Naive B cell (primary cell): Measurements from ENCODE around the gene ANO10. TPM values are rescaled to one million over a fixed set of nuclear protein-coding genes. Genes with fewer than 3 reads are reported as not detected.
"Not testable (repeated sequence)": the region's sequence is repeated elsewhere in the genome, so short reads cannot be mapped to it uniquely, and the experiment has no call there.

Experiments used
- ATAC-seq, 2 donors: fragments of 150-1000 bp; cut with Tn5 transposase; 2 replicates each; pipeline ENCODE4 v1.10.0; 2021; ENCODE audit warnings: low read depth in 2 of 2, mild to moderate bottlenecking in 2 of 2, moderate library complexity in 2 of 2
- DNase-seq: peaks from one replicate; pipeline ENCODE4 v3.0.0; 2022
- H3K27ac Mint-ChIP-seq, 6 donors: one replicate each; pipeline ENCODE4 v1.8.0; 2020 to 2022; ENCODE audit warnings: mild to moderate bottlenecking in 6 of 6, mixed read lengths in 6 of 6, moderate library complexity in 5 of 6, inconsistent platforms in 2 of 6
- H3K27me3 Mint-ChIP-seq, 3 donors: one replicate each; pipeline ENCODE4 v1.8.0; 2021 to 2022; ENCODE audit warnings: mixed read lengths in 3 of 3, mild to moderate bottlenecking in 1 of 3
- H3K36me3 Mint-ChIP-seq, 2 donors: one replicate each; pipeline ENCODE4 v1.8.0; 2020 to 2022; ENCODE audit warnings: mixed read lengths in 2 of 2, inconsistent platforms in 1 of 2, mild to moderate bottlenecking in 1 of 2
- H3K4me1 Mint-ChIP-seq, 3 donors: one replicate each; pipeline ENCODE4 v1.8.0; 2020 to 2022; ENCODE audit warnings: mixed read lengths in 3 of 3, inconsistent platforms in 1 of 3, mild to moderate bottlenecking in 1 of 3, moderate library complexity in 1 of 3
- H3K4me3 Mint-ChIP-seq, 8 donors: one replicate each; pipeline ENCODE4 v1.8.0; 2020 to 2022; ENCODE audit warnings: mild to moderate bottlenecking in 8 of 8, mixed read lengths in 8 of 8, moderate library complexity in 8 of 8, inconsistent platforms in 2 of 8
- H3K9me3 Mint-ChIP-seq, 7 donors: one replicate each; pipeline ENCODE4 v1.8.0; 2020 to 2022; ENCODE audit warnings: mixed read lengths in 7 of 7, mild to moderate bottlenecking in 5 of 7, inconsistent platforms in 2 of 7, moderate library complexity in 1 of 7
- polyA plus RNA-seq, 6 donors: library from polyadenylated mRNA; unstranded; fragments of 300-500 nt; fragmentation: Illumina TruSeq; gene quantifications; one replicate each; pipeline ENCODE4 v1.2.3, GENCODE V29; 2021; ENCODE audit warnings: low read depth in 6 of 6

The ANO10 gene
- polyA plus RNA-seq, 6 donors from 2014 or later, result 2.9 to 5.1 (median 3.8) TPM

DNA sequence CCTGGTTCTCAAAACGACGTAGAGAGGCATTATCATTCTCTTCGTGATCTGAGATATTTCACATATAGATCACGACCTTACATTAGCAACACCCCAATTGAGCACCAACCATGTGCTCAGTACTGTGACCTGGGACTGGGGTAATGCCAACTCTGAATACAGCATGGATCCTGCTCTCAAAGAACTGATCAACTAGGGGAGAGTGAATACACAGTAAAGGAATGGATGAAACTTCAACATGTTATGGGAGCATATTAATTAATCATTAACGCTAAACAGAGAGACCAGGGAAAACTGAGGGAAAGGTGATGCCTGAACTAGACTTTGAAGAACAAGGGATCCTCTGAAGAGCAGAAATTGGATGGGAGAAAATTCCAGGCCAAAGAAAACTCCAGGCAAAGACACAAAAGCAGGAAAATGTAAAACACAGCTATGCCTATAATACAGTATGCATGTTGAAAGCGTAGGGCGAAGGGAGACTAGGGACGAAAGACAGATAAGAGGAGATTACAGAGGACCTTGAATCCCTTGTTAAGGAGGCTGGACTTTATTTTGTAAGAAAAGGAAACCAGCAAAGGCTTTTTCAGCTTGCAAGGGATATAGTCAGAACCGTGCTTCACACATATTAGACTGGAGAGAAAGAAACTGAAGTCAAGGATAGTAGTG lies 105.7 kb downstream of the ANO10 start:
- Mint-ChIP-seq H3K9me3 (peaks cover 15 to 37% (median 28%) of the 10 kb centered on the region in 7 donors), H3K27me3 (no peaks in the 10 kb centered on the region), H3K4me1 (no peaks in the 10 kb centered on the region), H3K4me3 (no peak overlapping the region), H3K36me3 (peaks cover 30 to 35% of the 10 kb centered on the region in 2 donors), H3K27ac (peak overlapping the region in 1 of 6 donors; percentile 36)
- ATAC-seq, result no peak
- no peak for DNase-seq

DNA sequence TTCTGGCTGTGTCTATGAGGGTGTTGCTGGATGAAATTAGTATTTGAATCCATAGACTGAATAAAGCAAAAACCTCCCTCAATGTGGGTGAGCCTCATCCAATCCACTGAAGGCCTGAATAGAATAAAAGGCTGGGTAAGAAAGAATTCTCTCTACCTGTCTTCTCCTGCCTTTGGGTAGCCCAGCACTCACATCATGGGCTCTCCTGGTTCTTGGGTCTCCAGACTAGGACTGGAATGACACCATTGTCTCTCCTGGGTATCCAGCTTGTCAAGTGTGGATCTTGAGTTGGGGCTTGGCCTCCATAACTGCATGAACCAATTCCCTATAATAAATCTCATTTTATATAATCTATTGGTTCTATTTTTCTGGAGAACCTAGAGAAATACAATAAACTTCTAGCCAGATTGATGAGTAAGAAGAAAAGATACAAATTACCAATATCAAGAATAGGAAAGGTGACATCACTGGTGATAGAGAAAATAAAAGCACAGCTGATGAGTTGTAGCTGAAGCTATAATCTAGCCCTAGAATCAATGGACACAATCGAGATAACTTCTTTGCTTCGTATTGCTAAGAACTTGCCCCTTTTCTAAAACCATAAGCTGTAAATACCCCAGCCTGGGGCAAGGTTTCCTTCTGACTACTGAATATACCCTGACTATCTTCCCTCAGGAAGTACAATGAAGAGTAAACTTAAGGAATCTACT lies 106.4 kb downstream of the ANO10 start:
- Mint-ChIP-seq H3K27me3 (no peaks in the 10 kb centered on the region), H3K9me3 (peaks cover 15 to 30% (median 28%) of the 10 kb centered on the region in 7 donors), H3K27ac (no peak overlapping the region), H3K36me3 (peaks cover 30 to 32% of the 10 kb centered on the region in 2 donors), H3K4me3 (no peak overlapping the region), H3K4me1 (no peaks in the 10 kb centered on the region)
- ATAC-seq, result no peak
- DNase-seq, result no peak

DNA sequence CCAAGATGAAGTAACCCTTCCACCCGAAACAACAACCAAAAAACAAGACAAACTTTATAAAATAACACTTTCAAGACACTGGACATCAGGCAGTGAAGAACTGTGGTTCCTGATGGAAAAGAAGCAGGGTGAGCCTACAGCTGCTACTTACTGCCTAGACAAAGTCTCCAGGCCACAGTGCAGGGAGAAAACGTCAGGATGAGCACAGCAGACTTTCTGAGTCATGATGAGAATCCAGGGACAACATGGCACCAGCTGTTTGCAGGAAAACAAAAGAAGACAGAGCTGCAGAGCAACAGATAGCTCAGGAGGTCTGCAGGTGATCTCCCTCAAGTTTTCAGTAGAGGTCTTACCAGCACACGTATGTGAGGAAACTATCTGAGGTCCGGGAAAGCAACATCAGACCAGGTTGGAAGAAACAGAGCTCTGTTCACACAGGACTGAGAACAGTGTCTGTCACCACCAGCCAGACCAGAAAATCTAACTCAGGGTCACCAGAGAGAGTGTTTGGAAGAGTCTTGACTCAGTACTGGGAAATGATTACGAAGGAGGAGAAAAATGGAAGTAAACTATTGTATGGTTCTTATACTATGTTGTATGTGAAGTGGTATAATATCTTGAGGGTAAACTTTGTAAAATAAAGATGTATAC lies 108.9 kb downstream of the ANO10 start:
- Mint-ChIP-seq H3K4me3 (no peak overlapping the region), H3K36me3 (peaks cover 10 to 11% of the 10 kb centered on the region in 2 donors), H3K27ac (no peak overlapping the region), H3K4me1 (no peaks in the 10 kb centered on the region), H3K27me3 (no peaks in the 10 kb centered on the region), H3K9me3 (peaks cover 1 to 10% (median 5%) of the 10 kb centered on the region in 7 donors)
- ATAC-seq, result no peak
- no peak for DNase-seq

DNA sequence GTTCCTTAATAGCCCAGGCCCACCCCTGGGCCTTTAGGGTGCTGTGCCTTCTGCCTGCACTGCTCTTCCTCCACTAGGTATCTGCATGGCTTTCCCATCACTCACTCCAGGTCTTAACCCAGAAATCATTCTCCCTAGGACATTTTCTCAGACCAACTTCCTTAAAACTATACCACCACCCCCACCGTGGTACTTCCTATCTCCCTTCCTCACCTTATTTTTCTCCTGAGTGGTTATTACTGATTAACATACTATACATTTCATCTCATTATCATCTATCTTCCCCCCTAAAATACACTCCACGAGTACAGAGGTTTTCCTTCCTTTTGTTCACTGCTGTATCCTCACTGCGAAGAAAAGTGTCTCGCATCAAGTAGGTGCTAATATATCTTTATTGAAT lies 115.2 kb downstream of the ANO10 start:
- Mint-ChIP-seq H3K4me3 (no peak overlapping the region), H3K9me3 (peaks cover 0 to 4% (median 0%) of the 10 kb centered on the region in 7 donors), H3K4me1 (no peaks in the 10 kb centered on the region), H3K36me3 (no peaks in the 10 kb centered on the region), H3K27ac (peak overlapping the region in 1 of 6 donors; percentile 32), H3K27me3 (no peaks in the 10 kb centered on the region)
- ATAC-seq (no peak), DNase-seq (no peak)

DNA sequence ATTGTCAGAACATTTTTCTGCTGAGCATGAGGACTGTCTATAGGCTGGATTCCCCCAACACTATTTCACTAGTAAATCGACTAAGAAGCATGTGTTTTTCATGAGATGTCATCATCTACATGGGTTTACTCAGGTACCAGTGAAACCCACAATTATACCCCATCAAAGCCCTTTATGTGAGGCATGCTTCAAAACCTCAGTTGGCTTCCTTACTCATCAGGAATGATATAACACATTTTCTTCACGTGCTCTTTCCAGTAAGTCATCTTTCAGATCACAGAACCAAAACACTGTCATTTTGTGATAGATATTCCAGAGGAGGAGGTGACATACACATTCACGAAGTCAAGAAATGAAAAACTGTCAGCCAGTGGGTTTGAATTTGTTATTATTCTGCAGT lies 116.5 kb downstream of the ANO10 start:
- DNase-seq (no peak), ATAC-seq (no peak)
- Mint-ChIP-seq H3K4me1 (no peaks in the 10 kb centered on the region), H3K4me3 (no peak overlapping the region), H3K27ac (no peak overlapping the region), H3K9me3 (peaks cover 0 to 4% (median 0%) of the 10 kb centered on the region in 7 donors), H3K36me3 (no peaks in the 10 kb centered on the region), H3K27me3 (no peaks in the 10 kb centered on the region)

DNA sequence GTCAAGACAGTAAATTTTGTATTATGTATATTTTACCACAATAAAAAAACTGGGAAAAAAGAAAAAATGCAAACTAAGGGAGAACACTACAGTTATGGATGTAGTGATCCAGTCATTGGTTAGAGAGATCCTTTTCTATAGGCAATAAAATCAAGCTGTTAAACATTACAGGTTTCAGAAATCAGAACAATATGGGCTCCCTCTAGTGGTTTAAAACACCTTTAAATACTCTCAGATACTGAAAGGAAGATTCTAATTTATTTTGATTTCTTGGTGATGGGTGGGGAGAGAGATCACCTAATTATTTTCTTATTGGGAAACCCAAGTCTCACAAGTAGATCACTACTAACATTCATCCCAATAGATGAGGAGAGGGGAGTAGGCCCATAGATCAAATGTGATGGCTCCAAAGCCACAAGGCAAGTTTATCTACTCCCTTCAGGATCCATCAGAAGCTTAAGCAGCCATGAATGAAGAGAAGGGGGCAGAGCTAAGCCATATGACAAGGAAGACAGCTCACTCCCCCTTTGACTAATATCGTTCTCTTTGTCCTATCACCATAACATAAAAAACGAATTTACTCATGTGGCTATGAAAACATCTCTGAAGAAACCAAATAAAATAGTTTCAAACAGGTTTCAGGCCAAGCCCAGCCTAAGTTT lies 118.6 kb downstream of the ANO10 start:
- H3K27ac Mint-ChIP-seq, result peak overlapping the region in 1 of 6 donors; percentile 35
- peak; percentile 9 for DNase-seq
- H3K9me3 Mint-ChIP-seq, result no peaks in the 10 kb centered on the region
- peaks cover 0 to 4% (median 0%) of the 10 kb centered on the region in 3 donors for H3K4me1 Mint-ChIP-seq
- H3K27me3 Mint-ChIP-seq, result no peaks in the 10 kb centered on the region
- no peak overlapping the region for H3K4me3 Mint-ChIP-seq
- no peaks in the 10 kb centered on the region for H3K36me3 Mint-ChIP-seq
- ATAC-seq, result no peak

DNA sequence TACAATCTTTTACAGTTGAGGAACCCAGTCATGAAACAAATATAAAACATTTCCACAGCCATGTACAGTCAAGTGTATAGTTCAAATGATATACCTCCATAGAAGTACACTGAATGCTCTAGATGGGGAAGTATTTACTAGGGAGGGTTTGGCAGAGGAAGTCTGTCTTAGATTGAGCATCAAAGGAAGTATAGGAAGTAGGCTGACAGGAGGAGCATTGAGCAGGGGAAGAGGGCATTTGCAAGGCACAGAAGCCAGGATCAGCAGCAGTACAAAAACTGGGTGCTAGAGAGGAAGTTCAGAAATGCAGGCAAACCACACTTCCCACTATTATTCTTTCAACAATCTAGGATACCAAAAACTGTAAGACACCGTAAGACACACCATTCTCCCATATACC lies 122.6 kb downstream of the ANO10 start:
- Mint-ChIP-seq H3K27me3 (no peaks in the 10 kb centered on the region), H3K4me1 (peaks cover 0 to 4% (median 0%) of the 10 kb centered on the region in 3 donors), H3K4me3 (no peak overlapping the region), H3K36me3 (no peaks in the 10 kb centered on the region), H3K27ac (peak overlapping the region in 1 of 6 donors; percentile 36), H3K9me3 (no peaks in the 10 kb centered on the region)
- ATAC-seq, result no peak
- DNase-seq, result no peak

DNA sequence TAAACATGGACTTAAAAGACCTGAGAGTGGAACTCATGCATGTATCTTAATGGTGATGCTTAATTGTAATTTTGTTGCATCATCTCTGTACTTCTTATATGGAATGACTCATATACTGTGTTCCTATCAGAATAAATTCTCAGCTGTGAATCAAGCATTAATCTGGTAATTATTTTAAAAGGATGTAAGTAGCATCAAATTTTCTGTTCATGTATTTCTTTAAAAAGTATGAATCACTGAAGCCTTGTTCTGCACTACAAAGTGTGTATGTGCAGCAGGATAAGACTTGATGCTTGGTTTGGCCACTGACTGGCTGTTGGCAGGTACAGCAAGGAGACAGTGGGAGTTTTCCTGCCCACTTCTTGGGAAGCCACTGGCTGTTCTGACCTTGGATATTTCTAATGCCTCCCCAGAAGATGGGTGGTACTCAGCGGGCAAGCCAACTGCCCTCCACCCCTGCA lies 123.9 kb downstream of the ANO10 start:
- H3K9me3 Mint-ChIP-seq, result no peaks in the 10 kb centered on the region
- peak overlapping the region in 1 of 6 donors; percentile 87 for H3K27ac Mint-ChIP-seq
- H3K36me3 Mint-ChIP-seq, result no peaks in the 10 kb centered on the region
- peaks cover 0 to 4% (median 0%) of the 10 kb centered on the region in 3 donors for H3K4me1 Mint-ChIP-seq
- ATAC-seq, result no peak
- DNase-seq, result no peak
- H3K27me3 Mint-ChIP-seq, result no peaks in the 10 kb centered on the region
- no peak overlapping the region for H3K4me3 Mint-ChIP-seq

DNA sequence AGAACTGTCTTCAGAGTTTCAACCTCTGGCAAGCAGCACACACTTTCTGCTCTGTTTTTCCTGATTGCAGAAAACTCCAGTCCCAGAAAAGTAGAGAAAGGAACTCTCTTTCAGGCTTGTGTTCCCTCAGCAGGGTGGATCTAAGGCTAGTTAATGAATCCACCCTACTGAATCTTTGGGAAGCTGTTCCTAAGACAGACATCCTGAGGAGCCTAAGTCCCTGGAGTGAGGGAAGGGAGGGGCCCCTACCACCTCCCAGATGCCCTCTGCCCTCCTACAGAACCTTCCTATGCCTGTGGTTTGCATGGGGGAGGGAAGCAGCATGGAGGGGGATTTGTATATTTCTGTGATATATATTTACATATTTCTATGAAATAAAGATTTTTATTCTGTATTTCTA lies 124.4 kb downstream of the ANO10 start:
- H3K9me3 Mint-ChIP-seq, result no peaks in the 10 kb centered on the region
- peaks cover 0 to 4% (median 0%) of the 10 kb centered on the region in 3 donors for H3K4me1 Mint-ChIP-seq
- no peak overlapping the region for H3K27ac Mint-ChIP-seq
- no peak overlapping the region for H3K4me3 Mint-ChIP-seq
- ATAC-seq (no peak), DNase-seq (no peak)
- H3K36me3 Mint-ChIP-seq, result no peaks in the 10 kb centered on the region
- no peaks in the 10 kb centered on the region for H3K27me3 Mint-ChIP-seq

DNA sequence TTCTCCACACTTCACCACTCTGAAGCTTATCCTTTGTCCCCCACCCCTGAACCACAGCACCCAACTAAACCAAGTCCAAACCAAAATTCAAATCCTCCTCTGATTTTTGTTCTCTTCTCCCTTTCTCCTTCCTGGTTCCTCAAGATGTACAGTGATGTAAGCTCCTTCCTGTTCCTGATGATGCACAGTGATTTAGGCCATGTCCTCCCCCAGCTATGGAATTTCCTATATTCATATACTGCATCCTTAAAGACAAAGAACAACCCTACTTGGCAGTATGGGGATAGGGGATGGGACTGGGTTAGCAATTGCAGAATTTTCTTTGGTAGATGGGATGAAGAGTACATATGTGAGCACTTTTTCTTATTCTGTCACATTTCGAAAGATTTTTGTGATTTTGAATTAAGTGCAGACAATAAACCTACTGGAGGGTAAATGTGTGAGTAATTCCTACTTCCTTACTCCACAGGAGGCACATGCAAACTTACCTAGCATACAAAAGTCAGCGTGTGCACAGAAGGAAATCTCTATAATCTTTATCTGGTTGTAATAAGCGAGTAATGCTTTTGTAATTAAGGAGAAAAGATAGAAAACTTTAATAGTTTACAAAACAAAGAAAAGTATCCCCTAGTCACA lies 125.0 kb downstream of the ANO10 start:
- no peak for ATAC-seq
- H3K27ac Mint-ChIP-seq, result peak overlapping the region in 1 of 6 donors; percentile 23
- H3K4me1 Mint-ChIP-seq, result peaks cover 0 to 4% (median 0%) of the 10 kb centered on the region in 3 donors
- H3K27me3 Mint-ChIP-seq, result no peaks in the 10 kb centered on the region
- H3K36me3 Mint-ChIP-seq, result no peaks in the 10 kb centered on the region
- no peak overlapping the region for H3K4me3 Mint-ChIP-seq
- peaks cover 0 to 4% (median 0%) of the 10 kb centered on the region in 7 donors for H3K9me3 Mint-ChIP-seq
- no peak for DNase-seq

DNA sequence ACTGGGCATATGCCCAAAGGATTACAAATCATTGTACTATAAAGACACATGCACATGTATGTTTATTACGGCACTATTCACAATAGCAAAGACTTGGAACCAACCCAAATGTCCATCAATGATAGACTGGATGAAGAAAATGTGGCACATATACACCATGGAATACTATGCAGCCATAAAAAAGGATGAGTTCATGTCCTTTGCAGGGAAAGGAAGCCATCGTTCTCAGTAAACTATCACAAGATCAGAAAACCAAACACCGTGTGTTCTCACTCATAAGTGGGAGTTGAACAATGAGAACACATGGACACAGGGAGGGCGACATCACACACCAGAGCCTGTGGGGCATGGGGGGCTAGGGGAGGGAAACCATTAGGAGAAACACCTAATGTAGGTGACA lies 128.9 kb downstream of the ANO10 start:
- H3K9me3 Mint-ChIP-seq, H3K27ac Mint-ChIP-seq, ATAC-seq, DNase-seq, H3K4me3 Mint-ChIP-seq, H3K36me3 Mint-ChIP-seq, H3K27me3 Mint-ChIP-seq, H3K4me1 Mint-ChIP-seq: not testable (repeated sequence)

DNA sequence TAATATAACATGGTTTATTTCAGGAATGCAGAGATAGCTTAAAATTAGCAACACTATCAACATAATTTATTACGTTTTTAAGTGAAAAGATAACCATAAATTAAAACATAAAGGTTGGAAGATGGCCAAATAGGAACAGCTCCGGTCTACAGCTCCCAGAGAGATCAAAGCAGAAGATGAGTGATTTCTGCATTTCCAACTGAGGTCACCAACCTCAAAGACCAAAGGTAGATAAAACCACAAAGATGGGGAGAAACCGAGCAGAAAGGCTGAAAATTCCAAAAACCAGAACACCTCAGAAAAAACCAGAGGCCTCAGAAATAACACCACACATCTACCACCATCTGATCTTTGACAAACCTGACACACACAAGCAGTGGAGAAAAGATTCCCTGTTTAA lies 130.0 kb downstream of the ANO10 start:
- H3K4me3 Mint-ChIP-seq, H3K27me3 Mint-ChIP-seq, H3K36me3 Mint-ChIP-seq, ATAC-seq, H3K9me3 Mint-ChIP-seq, H3K4me1 Mint-ChIP-seq, H3K27ac Mint-ChIP-seq, DNase-seq: not testable (repeated sequence)

DNA sequence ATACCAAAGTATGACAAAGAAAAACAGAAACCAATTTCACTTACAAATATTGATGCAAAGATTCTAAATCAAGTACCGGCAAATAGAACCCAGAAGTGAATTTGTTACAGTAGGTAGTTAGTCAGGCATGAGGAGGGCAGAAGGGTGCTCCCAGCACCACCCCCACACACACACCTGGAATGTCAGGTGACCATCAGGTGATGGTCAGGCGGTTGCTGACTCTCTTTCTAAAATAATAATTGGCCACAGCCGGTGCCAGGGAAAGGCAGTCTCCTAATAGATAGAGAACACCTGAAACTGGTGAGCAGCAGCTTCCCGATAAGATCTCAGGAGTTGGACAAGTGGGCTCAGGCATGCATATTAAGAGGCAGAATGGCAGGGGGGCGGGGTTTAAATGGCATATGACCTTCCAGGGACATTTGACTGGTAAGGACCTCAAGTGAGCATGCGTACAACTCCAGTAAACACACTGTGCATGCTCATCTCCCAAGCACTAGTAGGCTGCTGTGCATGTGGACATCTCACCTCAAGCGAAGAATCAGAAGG lies 131.1 kb downstream of the ANO10 start:
- no peak overlapping the region for H3K27ac Mint-ChIP-seq
- H3K27me3 Mint-ChIP-seq, result no peaks in the 10 kb centered on the region
- no peak for ATAC-seq
- H3K9me3 Mint-ChIP-seq, result peaks cover 0 to 6% (median 0%) of the 10 kb centered on the region in 7 donors
- H3K4me3 Mint-ChIP-seq, result peak overlapping the region in 1 of 8 donors; percentile 32
- no peak for DNase-seq
- H3K36me3 Mint-ChIP-seq, result no peaks in the 10 kb centered on the region
- no peaks in the 10 kb centered on the region for H3K4me1 Mint-ChIP-seq
